Epithelial cell of proximal tubule (primary cell): ENCODE measurements around the gene BTN1A1. TPM values are rescaled to one million over a fixed set of nuclear protein-coding genes. Genes with fewer than 3 reads are reported as not detected.

Source experiments
- DNase-seq: peaks from one replicate; pipeline ENCODE4 v3.0.0-alpha.2; 2011; ENCODE audit warnings: low read depth
- H3K4me3 ChIP-seq: 2 replicates; pipeline ENCODE4 v1.5.1; 2011; ENCODE audit warnings: low read depth, mild to moderate bottlenecking, low read length
- CTCF ChIP-seq: conservative IDR thresholded peaks from 2 replicates; pipeline ENCODE4 v1.5.1; 2012; ENCODE audit warnings: low read depth, mild to moderate bottlenecking, low read length
- total RNA-seq: library from RNA; depleted of rRNA; stranded (reverse); fragments of >200 nt; gene quantifications from 2 replicates; pipeline ENCODE4 v1.2.3, GENCODE V29; 2015

The BTN1A1 gene
- total RNA-seq, 1 donor from 2014 or later = not detected

DNA sequence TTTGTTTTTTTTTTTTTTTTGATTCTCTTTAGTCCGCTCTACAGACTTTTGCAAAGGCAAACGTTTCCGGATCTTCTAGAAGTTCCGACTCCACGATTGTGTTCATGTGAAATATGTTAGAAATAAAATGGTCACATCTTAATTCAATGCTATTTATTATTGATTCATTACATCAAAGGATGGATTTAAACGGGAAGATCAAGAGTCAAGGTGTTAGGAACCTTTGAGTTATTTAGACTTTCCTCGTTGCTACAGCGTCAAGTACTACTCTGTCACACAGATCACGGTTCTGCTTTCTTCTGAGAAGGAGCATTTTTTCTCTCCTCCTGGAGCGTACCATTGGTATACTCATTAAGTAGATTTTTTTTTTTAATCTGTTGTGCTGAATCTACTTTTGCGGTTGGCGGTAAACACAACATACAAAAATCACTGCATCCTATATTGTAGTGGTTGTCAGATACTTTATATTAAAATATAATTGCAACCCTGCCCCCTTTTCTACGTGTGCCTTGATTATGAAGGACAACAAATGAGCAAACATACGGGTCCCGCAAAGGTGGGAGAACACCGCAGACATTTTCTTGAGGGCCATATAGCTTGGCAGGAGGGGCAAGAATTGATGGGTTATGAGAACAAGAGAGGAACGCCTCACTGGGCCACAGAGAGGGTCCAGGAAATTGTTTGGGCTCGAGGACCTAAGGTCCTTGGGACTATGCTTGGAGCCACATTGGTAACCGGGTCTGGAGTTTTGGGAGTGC lies 55.6 kb downstream of the BTN1A1 start:
- peak overlapping the region; percentile 62 for H3K4me3 ChIP-seq
- no peak for TF ChIP-seq CTCF
- DNase-seq = no peak

DNA sequence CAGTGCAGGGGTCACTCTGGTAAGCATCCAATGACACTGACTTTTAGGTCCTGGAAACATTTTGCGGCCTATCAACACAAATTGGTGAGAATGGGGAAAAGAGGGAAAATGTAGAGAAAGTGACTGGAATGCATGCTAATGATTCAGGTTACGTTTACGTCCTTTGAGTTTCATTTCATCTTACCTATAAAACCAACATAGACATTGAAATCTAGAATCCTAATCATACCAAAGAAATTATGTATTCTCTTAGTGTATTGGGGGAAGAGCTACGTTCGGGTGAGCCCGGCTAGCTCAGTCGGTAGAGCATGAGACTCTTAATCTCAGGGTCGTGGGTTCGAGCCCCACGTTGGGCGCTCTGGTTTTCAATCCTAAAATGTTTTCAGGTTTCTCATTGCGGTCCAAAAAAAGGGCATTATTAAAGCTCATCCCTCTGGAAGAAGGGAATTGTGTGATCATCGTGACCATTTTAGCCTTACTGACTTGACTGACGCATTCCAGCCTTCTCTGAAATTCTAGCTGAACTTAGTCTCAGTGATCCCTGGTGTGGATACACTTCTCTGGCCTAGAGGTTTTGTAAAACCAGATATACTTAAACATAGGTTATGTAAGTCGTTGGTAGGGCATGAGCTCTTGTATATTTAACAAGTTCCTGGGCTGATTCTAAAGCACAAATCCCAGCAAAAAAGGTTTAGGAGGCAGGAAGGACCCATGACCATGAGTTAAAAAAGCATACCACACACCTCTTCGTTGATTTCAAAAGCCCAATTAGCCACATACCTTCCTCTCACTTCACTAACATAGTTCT lies 56.4 kb downstream of the BTN1A1 start:
- H3K4me3 ChIP-seq = no peak overlapping the region
- no peak for TF ChIP-seq CTCF
- no peak for DNase-seq

Other genes starting within 250 kb of the BTN1A1 start
- 14.3 and 15.0 TPM in 2 replicates for gene BTN3A2, start 135.1 kb upstream of the BTN1A1 start, total RNA-seq
- 7.1 and 12.1 TPM in 2 replicates for gene BTN2A2, start 117.2 kb upstream of the BTN1A1 start, total RNA-seq
- gene BTN3A1, start 98.0 kb upstream of the BTN1A1 start, total RNA-seq = 5.4 and 7.2 TPM in 2 replicates
- gene BTN3A3, start 59.8 kb upstream of the BTN1A1 start, total RNA-seq = 0.86 and 1.1 TPM in 2 replicates
- 6.0 and 6.1 TPM in 2 replicates for gene BTN2A1, start 42.3 kb upstream of the BTN1A1 start, total RNA-seq
- 60.4 and 94.7 TPM in 2 replicates for gene HMGN4, start 38.1 kb downstream of the BTN1A1 start, total RNA-seq
- 15.7 and 23.7 TPM in 2 replicates for gene ABT1, start 96.7 kb downstream of the BTN1A1 start, total RNA-seq
- 7.1 and 11.5 TPM in 2 replicates for gene ZNF322, start 159.4 kb downstream of the BTN1A1 start, total RNA-seq